ENCODE results near the gene SPATA19.

SPATA19 gene

GRCh38 chr11:133796043-133796795 is 49.1 kb downstream of the SPATA19 start:
- TF ChIP-seq ZFX (IDR thresholded peaks at IDR 0.05; ENCODE audit: borderline replicate concordance) (no peak), CTCF (IDR thresholded peaks at IDR 0.05) (no peak)

GRCh38 chr11:133795088-133795487 is 50.2 kb downstream of the SPATA19 start:
- TF ChIP-seq CTCF (IDR thresholded peaks at IDR 0.05) (no peak), ZFX (IDR thresholded peaks at IDR 0.05; ENCODE audit: borderline replicate concordance) (no peak)
- H3K27ac ChIP-seq = no peak overlapping the region

More at GRCh38 chr11:133796043-133796795, 49.1 kb downstream of the SPATA19 start:
- no peak overlapping the region for H3K27ac ChIP-seq

- TF ChIP-seq CTCF (IDR thresholded peaks at IDR 0.05) (no peak), ZFX (IDR thresholded peaks at IDR 0.05; ENCODE audit: borderline replicate concordance) (no peak)
- no peak overlapping the region for H3K27ac ChIP-seq
Observed at GRCh38 chr11:133794205-133794604, 51.1 kb downstream of the SPATA19 start.

- no peak overlapping the region for H3K27ac ChIP-seq
- TF ChIP-seq CTCF (IDR thresholded peaks at IDR 0.05) = no peak
- TF ChIP-seq ZFX (IDR thresholded peaks at IDR 0.05; ENCODE audit: borderline replicate concordance) = no peak
Observed at GRCh38 chr11:133793271-133794035, 51.9 kb downstream of the SPATA19 start.

- no peak for TF ChIP-seq CTCF (IDR thresholded peaks at IDR 0.05)
- TF ChIP-seq ZFX (IDR thresholded peaks at IDR 0.05; ENCODE audit: borderline replicate concordance) = no peak
- H3K27ac ChIP-seq = no peak overlapping the region
Observed at GRCh38 chr11:133790995-133791394, 54.3 kb downstream of the SPATA19 start.
